Stimulated activated CD4-positive, alpha-beta T cell treated with anti-CD3 and anti-CD28 coated beads, Interleukin-1b, Interleukin-23, amount 100 ng/mL, for 4 hours (primary cell): ENCODE data around the gene SLC9A9.
"Not testable (repeated sequence)": the region's sequence is repeated elsewhere in the genome, so short reads cannot be mapped to it uniquely, and the experiment has no call there.

Source experiments
- DNase-seq, 2 donors: peaks; one replicate each; pipeline ENCODE4 v3.0.0-alpha.2; 2020; ENCODE audit warnings: low read depth in 2 of 2

The SLC9A9 gene

GRCh38 chr3:143847787-143848631 is at the start of gene SLC9A9:
Gene SLC9A9 (minus strand): TSS chr3:143848468. CDS start chr3:143848322, 146 bp downstream.
- no peak for DNase-seq

- DNase-seq, result no peak
Observed at GRCh38 chr3:143897576-143898295, 49.5 kb upstream of the SLC9A9 start.

- DNase-seq, result no peak
Observed at GRCh38 chr3:143896486-143896885, 48.2 kb upstream of the SLC9A9 start.

GRCh38 chr3:143895805-143896204 is 47.5 kb upstream of the SLC9A9 start:
- no peak for DNase-seq

GRCh38 chr3:143888846-143889245 is 40.6 kb upstream of the SLC9A9 start:
- DNase-seq, result no peak

- DNase-seq, result no peak
Observed at GRCh38 chr3:143888166-143888565, 39.9 kb upstream of the SLC9A9 start.

- peak in 1 of 2 donors; percentile 4 for DNase-seq
Observed at GRCh38 chr3:143885780-143886427, 37.6 kb upstream of the SLC9A9 start.

GRCh38 chr3:143884861-143885260 is 36.6 kb upstream of the SLC9A9 start:
- no peak for DNase-seq

GRCh38 chr3:143883151-143883550 is 34.9 kb upstream of the SLC9A9 start:
- DNase-seq, result no peak

- DNase-seq, result no peak
Observed at GRCh38 chr3:143881095-143881494, 32.8 kb upstream of the SLC9A9 start.

- DNase-seq, result no peak
Observed at GRCh38 chr3:143875546-143875945, 27.3 kb upstream of the SLC9A9 start.

GRCh38 chr3:143873553-143873952 is 25.3 kb upstream of the SLC9A9 start:
- DNase-seq, result not testable (repeated sequence)

- DNase-seq, result no peak
Observed at GRCh38 chr3:143865302-143865701, 17.0 kb upstream of the SLC9A9 start.

- no peak for DNase-seq
Observed at GRCh38 chr3:143859465-143860203, 11.4 kb upstream of the SLC9A9 start.

- no peak for DNase-seq
Observed at GRCh38 chr3:143856252-143856970, 8.1 kb upstream of the SLC9A9 start.

- no peak for DNase-seq
Observed at GRCh38 chr3:143855183-143855582, 6.9 kb upstream of the SLC9A9 start.

GRCh38 chr3:143851331-143852017 is 3.2 kb upstream of the SLC9A9 start:
- DNase-seq, result no peak

GRCh38 chr3:143850877-143851276 is 2.6 kb upstream of the SLC9A9 start:
- no peak for DNase-seq

- no peak for DNase-seq
Observed at GRCh38 chr3:143849854-143850549, 1.7 kb upstream of the SLC9A9 start.

GRCh38 chr3:143848704-143849103 is 436 bp upstream of the SLC9A9 start:
- no peak for DNase-seq
